OCI-LY3 (cell line): ENCODE data around the gene PDIK1L.

Experiments used
- H2AFZ ChIP-seq: fragments of 200-600, 300-600 bp; shearing (Covaris generic); 2 replicates; pipeline ENCODE4 v1.6.0; 2014; ENCODE audit warnings: antibody characterized with exemption, low read depth, low read length
- H3K27ac ChIP-seq: fragments of 200-600, 300-600 bp; sonication (generic); 2 replicates; pipeline ENCODE4 v1.5.1; 2014; ENCODE audit warnings: mild to moderate bottlenecking, low read length, moderate library complexity, mixed read lengths
- H3K27me3 ChIP-seq: fragments of 200-600, 300-600 bp; sonication (generic); 2 replicates; pipeline ENCODE4 v1.6.1; 2014; ENCODE audit warnings: low read depth, low read length, mixed read lengths
- H3K36me3 ChIP-seq: fragments of 200-600, 300-600 bp; sonication (generic); replicated peaks from 2 replicates; pipeline ENCODE3; 2014; ENCODE audit warnings: low read depth, low read length, mixed read lengths
- H3K4me1 ChIP-seq: fragments of 300-600, 200-600 bp; sonication (generic); 2 replicates; pipeline ENCODE4 v1.6.1; 2014; ENCODE audit warnings: low read length, mixed read lengths
- H3K4me2 ChIP-seq: fragments of 200-600, 300-600 bp; sonication (generic); 2 replicates; pipeline ENCODE4 v1.6.1; 2014; ENCODE audit warnings: low read length, mixed read lengths
- H3K4me3 ChIP-seq: fragments of 300-600, 200-600 bp; sonication (generic); 2 replicates; pipeline ENCODE4 v1.5.1; 2014; ENCODE audit warnings: antibody characterized with exemption, mild to moderate bottlenecking, low read length, moderate library complexity
- H3K79me2 ChIP-seq: fragments of 300-600, 200-600 bp; shearing (Covaris generic); 2 replicates; pipeline ENCODE4 v1.6.1; 2014; ENCODE audit warnings: mild to moderate bottlenecking, low read length, mixed read lengths
- H3K9ac ChIP-seq: fragments of 300-600, 200-600 bp; shearing (Covaris generic); 2 replicates; pipeline ENCODE4 v1.6.0; 2014; ENCODE audit warnings: mild to moderate bottlenecking, low read length, moderate library complexity
- H3K9me3 ChIP-seq: fragments of 200-600, 300-600 bp; shearing (Covaris generic); 2 replicates; pipeline ENCODE4 v1.6.1; 2014; ENCODE audit warnings: low read length, mixed read lengths; ENCODE audit not compliant: insufficient read depth
- H4K20me1 ChIP-seq: fragments of 200-600, 300-600 bp; sonication (generic); 2 replicates; pipeline ENCODE4 v1.6.1; 2016; ENCODE audit warnings: low read length, mixed read lengths; ENCODE audit not compliant: insufficient read depth
- EZH2phosphoT487 ChIP-seq: fragments of 200-600 bp; shearing (Covaris generic); IDR thresholded peaks from 2 replicates; pipeline ENCODE4 v1.6.1; 2018; ENCODE audit warnings: antibody characterized with exemption, mixed run types, low read depth
- TF ChIP-seq, protein P1 (sequence below): fragments of 200-600, 300-600 bp; sonication (generic); IDR thresholded peaks from 2 replicates; pipeline ENCODE4 v1.5.1; 2014; ENCODE audit warnings: antibody characterized with exemption, low read length, low read depth

The PDIK1L gene

DNA sequence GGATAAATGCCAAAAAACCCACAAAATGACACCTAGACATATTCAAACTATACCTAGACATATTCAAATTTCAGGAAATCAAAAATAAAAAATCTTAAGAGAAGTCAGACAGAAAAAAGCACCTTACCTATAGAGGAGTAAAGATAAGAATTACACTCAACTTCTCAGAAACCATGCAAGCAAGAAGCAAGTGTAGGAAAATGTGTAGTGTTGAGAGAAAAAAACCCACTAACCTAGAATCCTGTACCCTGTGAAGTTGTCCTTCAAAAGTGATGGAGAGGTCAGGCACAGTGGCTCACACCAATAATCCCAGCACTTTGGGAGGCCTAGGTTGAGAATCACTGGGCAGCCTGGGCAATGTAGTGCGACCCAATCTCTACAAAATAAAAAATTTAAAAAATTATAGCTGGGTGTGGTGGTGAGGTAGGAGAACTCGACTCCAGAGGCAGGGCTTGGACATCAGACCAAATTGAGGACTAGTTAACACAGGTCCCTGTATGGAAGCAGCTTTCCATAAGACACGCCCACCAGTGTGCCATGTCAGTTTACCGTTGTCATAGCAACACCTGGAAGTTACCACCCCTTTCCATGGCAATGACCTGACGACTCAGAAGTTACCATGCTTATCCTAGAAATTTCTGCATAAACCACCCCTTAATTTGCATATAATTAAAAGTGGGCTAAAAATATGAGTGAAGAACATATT is 20.7 kb downstream of the PDIK1L start:
- Histone ChIP-seq H3K4me2 (no peak overlapping the region), H2AFZ (no peak overlapping the region), H3K79me2 (no peaks in the 10 kb centered on the region), H3K36me3 (no peaks in the 10 kb centered on the region), H3K4me1 (no peaks in the 10 kb centered on the region), H3K9ac (no peak overlapping the region), H3K27me3 (no peaks in the 10 kb centered on the region), H3K27ac (no peak overlapping the region), H3K4me3 (no peak overlapping the region), H4K20me1 (no peaks in the 10 kb centered on the region), H3K9me3 (no peaks in the 10 kb centered on the region)
- TF ChIP-seq, protein P1, sequence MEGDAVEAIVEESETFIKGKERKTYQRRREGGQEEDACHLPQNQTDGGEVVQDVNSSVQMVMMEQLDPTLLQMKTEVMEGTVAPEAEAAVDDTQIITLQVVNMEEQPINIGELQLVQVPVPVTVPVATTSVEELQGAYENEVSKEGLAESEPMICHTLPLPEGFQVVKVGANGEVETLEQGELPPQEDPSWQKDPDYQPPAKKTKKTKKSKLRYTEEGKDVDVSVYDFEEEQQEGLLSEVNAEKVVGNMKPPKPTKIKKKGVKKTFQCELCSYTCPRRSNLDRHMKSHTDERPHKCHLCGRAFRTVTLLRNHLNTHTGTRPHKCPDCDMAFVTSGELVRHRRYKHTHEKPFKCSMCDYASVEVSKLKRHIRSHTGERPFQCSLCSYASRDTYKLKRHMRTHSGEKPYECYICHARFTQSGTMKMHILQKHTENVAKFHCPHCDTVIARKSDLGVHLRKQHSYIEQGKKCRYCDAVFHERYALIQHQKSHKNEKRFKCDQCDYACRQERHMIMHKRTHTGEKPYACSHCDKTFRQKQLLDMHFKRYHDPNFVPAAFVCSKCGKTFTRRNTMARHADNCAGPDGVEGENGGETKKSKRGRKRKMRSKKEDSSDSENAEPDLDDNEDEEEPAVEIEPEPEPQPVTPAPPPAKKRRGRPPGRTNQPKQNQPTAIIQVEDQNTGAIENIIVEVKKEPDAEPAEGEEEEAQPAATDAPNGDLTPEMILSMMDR = no peak
- TF ChIP-seq EZH2phosphoT487 = no peak

GRCh38 chr1:26132834-26133167 is 21.2 kb downstream of the PDIK1L start:
- Histone ChIP-seq H3K9me3 (no peaks in the 10 kb centered on the region), H3K4me3 (no peak overlapping the region), H4K20me1 (no peaks in the 10 kb centered on the region), H3K9ac (no peak overlapping the region), H3K36me3 (no peaks in the 10 kb centered on the region), H3K4me2 (no peak overlapping the region), H3K27me3 (no peaks in the 10 kb centered on the region), H3K27ac (no peak overlapping the region), H3K79me2 (no peaks in the 10 kb centered on the region), H2AFZ (no peak overlapping the region), H3K4me1 (no peaks in the 10 kb centered on the region)
- TF ChIP-seq, protein P1 = no peak
- TF ChIP-seq EZH2phosphoT487 = no peak

DNA sequence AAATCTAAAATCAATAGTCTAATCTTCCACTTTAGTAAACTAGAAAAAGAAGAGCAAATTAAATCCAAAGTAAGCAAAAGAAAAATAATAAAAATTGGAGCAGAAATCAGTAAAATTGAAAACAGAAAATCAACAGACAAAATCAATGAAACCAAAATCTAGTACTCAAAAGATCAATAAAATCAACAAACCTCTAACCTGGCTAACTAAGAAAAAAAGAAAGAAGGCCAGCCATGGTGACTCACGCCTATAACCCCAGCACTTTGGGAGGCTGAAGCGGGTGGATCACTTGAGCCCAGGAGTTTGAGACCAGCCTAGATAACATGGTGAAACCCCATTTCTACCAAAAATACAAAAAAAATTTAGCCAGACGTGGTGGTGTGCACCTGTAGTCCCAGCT is 22.8 kb downstream of the PDIK1L start:
- no peaks in the 10 kb centered on the region for H3K36me3 ChIP-seq
- no peaks in the 10 kb centered on the region for H3K9me3 ChIP-seq
- no peaks in the 10 kb centered on the region for H3K27me3 ChIP-seq
- no peak overlapping the region for H3K4me2 ChIP-seq
- H3K4me3 ChIP-seq = no peak overlapping the region
- no peaks in the 10 kb centered on the region for H3K4me1 ChIP-seq
- no peaks in the 10 kb centered on the region for H4K20me1 ChIP-seq
- H3K27ac ChIP-seq = no peak overlapping the region
- no peaks in the 10 kb centered on the region for H3K79me2 ChIP-seq
- TF ChIP-seq, protein P1 = no peak
- TF ChIP-seq EZH2phosphoT487 = no peak
- H2AFZ ChIP-seq = no peak overlapping the region
- H3K9ac ChIP-seq = no peak overlapping the region

- Histone ChIP-seq H3K9ac (no peak overlapping the region), H3K4me3 (no peak overlapping the region), H2AFZ (no peak overlapping the region), H3K79me2 (no peaks in the 10 kb centered on the region), H4K20me1 (no peaks in the 10 kb centered on the region), H3K4me1 (no peaks in the 10 kb centered on the region), H3K4me2 (no peak overlapping the region), H3K36me3 (no peaks in the 10 kb centered on the region), H3K27me3 (no peaks in the 10 kb centered on the region), H3K27ac (no peak overlapping the region), H3K9me3 (no peaks in the 10 kb centered on the region)
- TF ChIP-seq, protein P1 = no peak
- no peak for TF ChIP-seq EZH2phosphoT487
Observed at GRCh38 chr1:26138974-26139558, 27.4 kb downstream of the PDIK1L start.
